A673 (cell line): ENCODE data around the gene FSD1. TPM values are rescaled to one million over a fixed set of nuclear protein-coding genes. Genes with fewer than 3 reads are reported as not detected.
"Not testable (repeated sequence)": the region's sequence is repeated elsewhere in the genome, so short reads cannot be mapped to it uniquely, and the experiment has no call there.

Source experiments
- BruUV-seq: library from RNA; stranded (reverse); fragments of 400-500 nt; replicated peaks from 2 replicates; lab custom pipeline; 2021; lab: Mats Ljungman, UMichigan
- CTCF ChIA-PET: fragments of 300-600 bp; sonication (Branson Sonifier 250); formaldehyde crosslinking; loops from one replicate; lab custom pipeline; 2022; ENCODE audit warnings: antibody characterized with exemption; lab: Charles Lee
- POLR2A ChIA-PET: fragments of 300-600 bp; sonication (Branson Sonifier 250); formaldehyde crosslinking; loops from one replicate; lab custom pipeline; 2022; ENCODE audit warnings: antibody characterized with exemption; ENCODE audit not compliant: low non-redundant PET; lab: Charles Lee
- DNase-seq: peaks from one replicate; pipeline ENCODE4 v3.0.0-alpha.2; 2015; ENCODE audit warnings: low spot score
- H3K27ac ChIP-seq: fragments of 200-600 bp; sonication (generic); 2 replicates; pipeline ENCODE4 v1.5.1; 2016; ENCODE audit warnings: mixed run types, low read depth, mild to moderate bottlenecking, mixed read lengths, antibody characterized with exemption, low read length; ENCODE audit not compliant: poor library complexity, severe bottlenecking
- H3K27me3 ChIP-seq: fragments of 200-600 bp; sonication (generic); replicated peaks from 2 replicates; pipeline ENCODE4 v1.6.1; 2017; ENCODE audit warnings: mixed run types, low read depth, mild to moderate bottlenecking, mixed read lengths, antibody characterized with exemption, low read length; ENCODE audit not compliant: insufficient read depth, poor library complexity
- H3K36me3 ChIP-seq: fragments of 200-600 bp; sonication (generic); 2 replicates; pipeline ENCODE4 v1.6.1; 2016; ENCODE audit warnings: mixed run types, mild to moderate bottlenecking, mixed read lengths, antibody characterized with exemption, low read length; ENCODE audit not compliant: insufficient read depth, poor library complexity, severe bottlenecking
- H3K4me1 ChIP-seq: fragments of 200-600 bp; sonication (generic); 2 replicates; pipeline ENCODE4 v1.6.1; 2017; ENCODE audit warnings: mixed run types, mild to moderate bottlenecking, mixed read lengths, antibody characterized with exemption, low read length; ENCODE audit not compliant: insufficient read depth, poor library complexity, severe bottlenecking
- H3K4me3 ChIP-seq: fragments of 200-600 bp; sonication (generic); 2 replicates; pipeline ENCODE4 v1.5.1; 2016; ENCODE audit warnings: low read depth, mixed run types, mild to moderate bottlenecking, mixed read lengths, low read length; ENCODE audit not compliant: poor library complexity, severe bottlenecking
- H3K9me3 ChIP-seq: fragments of 200-600 bp; sonication (generic); 2 replicates; pipeline ENCODE4 v1.6.1; 2016; ENCODE audit warnings: mixed run types, low read depth, mild to moderate bottlenecking, mixed read lengths, antibody characterized with exemption, low read length; ENCODE audit not compliant: poor library complexity, severe bottlenecking
- EZH2 ChIP-seq: fragments of 200-600 bp; sonication (generic); IDR thresholded peaks from 2 replicates; pipeline ENCODE4 v1.6.1; 2017; ENCODE audit warnings: borderline replicate concordance, low read depth, mild to moderate bottlenecking, mixed read lengths, antibody characterized with exemption, low read length; ENCODE audit not compliant: poor library complexity, severe bottlenecking
- intact Hi-C: fragments of 100-400 bp; cut with micrococcal nuclease; formaldehyde crosslinking; loops from one replicate; pipeline ENCODE4 v1.10.0; 2022; ENCODE audit not compliant: unreplicated experiment
- total RNA-seq: library from RNA; stranded (reverse); gene quantifications from 2 replicates; pipeline ENCODE4 v1.2.3, GENCODE V29; 2021
- TF ChIP-seq, protein P1 (sequence below): fragments of 300-800, 200-600 bp; sonication (generic); conservative IDR thresholded peaks from 2 replicates; pipeline ENCODE4 v1.5.1; 2017; ENCODE audit warnings: low read depth, mild to moderate bottlenecking, antibody characterized with exemption, low read length, moderate library complexity, mixed read lengths

The FSD1 gene
- total RNA-seq, 1 experiment from 2014 or later, result 10.4 TPM

DNA sequence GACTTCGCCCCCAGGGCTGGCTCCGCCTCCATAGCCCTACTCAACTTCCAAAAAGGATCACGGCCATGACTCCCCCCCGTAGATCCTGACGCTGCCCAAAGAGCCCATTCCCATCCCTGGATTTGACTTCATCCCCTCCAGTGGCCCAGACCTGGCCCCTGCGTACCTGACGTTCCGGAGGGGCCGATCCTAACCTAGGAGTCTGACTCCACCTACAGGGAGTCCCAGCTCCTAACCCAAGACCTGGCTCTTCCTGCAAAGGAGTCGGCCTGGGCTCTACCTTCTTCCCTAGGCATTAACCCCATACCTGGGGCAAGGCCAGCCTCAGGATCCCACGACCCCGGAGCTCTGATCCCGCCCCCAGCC lies 23.5 kb downstream of the FSD1 start:
- H3K4me1 ChIP-seq, result peaks cover 11% of the 10 kb centered on the region
- no peaks in the 10 kb centered on the region for H3K36me3 ChIP-seq
- H3K4me3 ChIP-seq, result peak overlapping the region; percentile 44
- H3K9me3 ChIP-seq, result no peaks in the 10 kb centered on the region
- no peak for DNase-seq
- no TSS peak for BruUV-seq
- H3K27me3 ChIP-seq, result no peaks in the 10 kb centered on the region
- intact Hi-C loops, result no loop called here
- ChIA-PET POLR2A (no interaction called here), CTCF (interaction anchor here (0.6 to 1.2 kb wide), 3 partner anchors 15 to 81 kb away, joined by 3 to 8 read pairs (median 5); partner anchors contain the start of genes MPND and YJU2)
- TF ChIP-seq EZH2, result no peak
- TF ChIP-seq, protein P1, sequence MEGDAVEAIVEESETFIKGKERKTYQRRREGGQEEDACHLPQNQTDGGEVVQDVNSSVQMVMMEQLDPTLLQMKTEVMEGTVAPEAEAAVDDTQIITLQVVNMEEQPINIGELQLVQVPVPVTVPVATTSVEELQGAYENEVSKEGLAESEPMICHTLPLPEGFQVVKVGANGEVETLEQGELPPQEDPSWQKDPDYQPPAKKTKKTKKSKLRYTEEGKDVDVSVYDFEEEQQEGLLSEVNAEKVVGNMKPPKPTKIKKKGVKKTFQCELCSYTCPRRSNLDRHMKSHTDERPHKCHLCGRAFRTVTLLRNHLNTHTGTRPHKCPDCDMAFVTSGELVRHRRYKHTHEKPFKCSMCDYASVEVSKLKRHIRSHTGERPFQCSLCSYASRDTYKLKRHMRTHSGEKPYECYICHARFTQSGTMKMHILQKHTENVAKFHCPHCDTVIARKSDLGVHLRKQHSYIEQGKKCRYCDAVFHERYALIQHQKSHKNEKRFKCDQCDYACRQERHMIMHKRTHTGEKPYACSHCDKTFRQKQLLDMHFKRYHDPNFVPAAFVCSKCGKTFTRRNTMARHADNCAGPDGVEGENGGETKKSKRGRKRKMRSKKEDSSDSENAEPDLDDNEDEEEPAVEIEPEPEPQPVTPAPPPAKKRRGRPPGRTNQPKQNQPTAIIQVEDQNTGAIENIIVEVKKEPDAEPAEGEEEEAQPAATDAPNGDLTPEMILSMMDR, result no peak
- H3K27ac ChIP-seq, result no peak overlapping the region

DNA sequence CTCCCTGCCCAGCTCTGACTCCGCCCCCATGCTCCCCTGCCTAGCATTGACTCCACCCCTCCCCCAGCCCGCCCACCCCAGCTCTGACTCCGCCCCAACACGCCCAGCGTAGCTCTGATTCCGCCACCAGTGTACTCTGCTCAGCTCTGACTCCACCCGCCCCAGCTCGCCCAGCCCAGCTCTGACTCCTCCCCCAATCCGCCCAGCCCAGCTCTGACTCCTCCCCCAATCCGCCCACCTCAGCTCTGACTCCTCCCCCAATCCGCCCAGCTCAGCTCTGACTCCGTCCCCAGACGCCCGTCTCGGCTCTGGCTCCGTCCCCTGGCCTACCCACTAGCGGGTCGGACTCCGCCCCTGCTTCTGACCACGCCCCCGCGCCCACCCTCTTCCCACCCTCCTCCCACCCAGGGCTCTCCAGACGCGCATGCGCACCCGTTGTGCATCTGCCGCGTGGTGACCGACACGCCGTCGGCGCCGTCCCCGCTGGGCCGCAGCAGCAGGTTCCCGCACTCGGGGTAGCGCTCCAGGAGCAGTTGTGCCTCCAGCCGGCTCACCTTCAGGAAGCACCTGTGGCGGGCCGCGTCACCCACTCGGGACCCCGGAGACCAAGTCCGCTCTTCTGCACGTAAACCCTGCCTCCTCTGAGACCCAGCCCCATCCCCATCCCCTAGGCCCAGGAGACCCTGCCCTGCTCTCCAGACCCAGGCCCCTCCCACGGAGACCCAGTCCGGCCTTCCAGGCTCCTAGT lies 24.0 kb downstream of the FSD1 start:
- ChIA-PET POLR2A (no interaction called here), CTCF (interaction anchor here (0.6 to 1.2 kb wide), 3 partner anchors 15 to 81 kb away, joined by 3 to 8 read pairs (median 5); partner anchors contain the start of genes MPND and YJU2)
- intact Hi-C loops, result no loop called here
- H3K4me1 ChIP-seq, result peaks cover 11% of the 10 kb centered on the region
- TF ChIP-seq, protein P1, result no peak
- TF ChIP-seq EZH2, result no peak
- H3K36me3 ChIP-seq, result no peaks in the 10 kb centered on the region
- no peaks in the 10 kb centered on the region for H3K27me3 ChIP-seq
- peak; percentile 95 for DNase-seq
- BruUV-seq, result no TSS peak
- no peaks in the 10 kb centered on the region for H3K9me3 ChIP-seq
- H3K27ac ChIP-seq, result peak overlapping the region; percentile 54
- H3K4me3 ChIP-seq, result peak overlapping the region; percentile 58

DNA sequence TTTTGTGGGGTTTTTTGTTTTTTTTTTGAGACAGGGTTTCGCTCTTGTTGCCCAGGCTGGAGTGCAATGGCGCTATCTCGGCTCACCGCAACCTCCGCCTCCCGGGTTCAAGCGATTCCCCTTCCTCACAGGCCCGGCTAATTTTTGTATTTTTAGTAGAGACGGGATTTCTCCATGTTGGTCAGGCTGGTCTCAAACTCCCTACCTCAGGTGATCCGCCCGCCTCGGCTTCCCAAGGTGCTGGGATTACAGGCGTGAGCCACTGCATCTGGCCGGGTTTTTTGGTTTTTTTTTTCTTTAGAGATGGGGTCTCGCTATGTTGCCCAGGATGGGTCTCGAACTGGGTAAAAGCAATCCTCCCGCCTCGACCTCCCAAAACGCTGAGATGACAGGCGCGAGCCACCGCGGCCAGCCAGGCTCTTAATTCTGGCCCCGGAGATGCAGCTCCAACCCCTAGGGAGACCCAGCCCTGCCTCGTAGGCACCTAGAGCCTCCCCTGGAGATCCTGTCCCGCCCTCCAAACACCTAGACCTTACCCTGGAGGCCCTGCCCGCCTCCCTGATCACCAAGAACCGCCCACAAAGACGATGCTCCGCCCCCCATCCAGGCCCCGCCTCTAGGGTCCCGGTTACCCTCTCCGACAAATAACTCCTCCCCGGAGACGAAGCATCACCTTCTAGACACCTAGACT lies 24.7 kb downstream of the FSD1 start:
- H3K9me3 ChIP-seq, H3K36me3 ChIP-seq, H3K27me3 ChIP-seq, POLR2A ChIA-PET, intact Hi-C loops: not testable (repeated sequence)
- Histone ChIP-seq H3K4me3 (peak overlapping the region; percentile 58), H3K27ac (peak overlapping the region; percentile 54), H3K4me1 (peaks cover 11% of the 10 kb centered on the region)
- CTCF ChIA-PET, result interaction anchor here (1.2 kb wide), 1 partner anchor 82 kb away, joined by 3 read pairs; the partner anchor contains the start of gene YJU2
- TSS peak; percentile 51 for BruUV-seq
- DNase-seq, result peak; percentile 37
